B cell (primary cell): Measurements from ENCODE around the gene KIF13A. TPM values are rescaled to one million over a fixed set of nuclear protein-coding genes. Genes with fewer than 3 reads are reported as not detected.

ENCODE experiments used
- ATAC-seq: fragments of 200-7000 bp; cut with Tn5 transposase; one replicate; pipeline ENCODE4 v1.10.0; 2021; ENCODE audit warnings: low read depth, mild to moderate bottlenecking, moderate number of reproducible peaks, moderate library complexity
- CTCF ChIA-PET: fragments of 350-600 bp; sonication (Branson Sonifier 250); formaldehyde crosslinking; loops from one replicate; lab custom pipeline; 2021; ENCODE audit warnings: antibody characterized with exemption, inconsistent platforms; lab: Charles Lee
- POLR2A ChIA-PET: fragments of 350-600 bp; sonication (Branson Sonifier 250); formaldehyde crosslinking; loops from one replicate; lab custom pipeline; 2021; ENCODE audit warnings: antibody characterized with exemption; lab: Charles Lee
- DNase-seq: peaks from one replicate; pipeline ENCODE4 v3.0.0; 2013
- H2AFZ ChIP-seq: 2 replicates; pipeline ENCODE4 v1.6.1; 2012; ENCODE audit warnings: mild to moderate bottlenecking, low read depth, low read length; ENCODE audit not compliant: insufficient read depth, poor library complexity, severe bottlenecking
- H3K27ac ChIP-seq, 2 donors: 1 replicate in 1 of 2; 2 replicates in 1 of 2; pipeline ENCODE4 v1.5.1; 2012 to 2013; ENCODE audit warnings: low read length in 2 of 2, mild to moderate bottlenecking in 2 of 2, moderate library complexity in 1 of 2
- H3K27me3 ChIP-seq, 4 experiments: fragments of 200-600 bp in 1 of 4; sonication (generic) in 1 of 4; replicated peaks in 1 of 4; 1 replicate in 2 of 4; 2 replicates in 2 of 4; pipeline versions ENCODE4 v1.6.1 to v1.7.0; 2013 to 2016; ENCODE audit warnings: low read length in 3 of 4, mild to moderate bottlenecking in 2 of 4, mixed read lengths in 1 of 4, moderate library complexity in 1 of 4; ENCODE audit not compliant: insufficient read depth in 4 of 4, control insufficient read depth in 3 of 4; ENCODE audit errors: control extremely low read depth in 1 of 4
- H3K36me3 ChIP-seq, 2 experiments: replicated peaks in 1 of 2; 1 replicate in 1 of 2; 2 replicates in 1 of 2; pipeline versions ENCODE4 v1.6.1 to v1.7.1; 2013; ENCODE audit warnings: low read length in 1 of 2; ENCODE audit not compliant: insufficient read depth in 2 of 2, control insufficient read depth in 1 of 2; ENCODE audit errors: control extremely low read depth in 1 of 2, extremely low read depth in 1 of 2
- H3K4me1 ChIP-seq, 2 donors: fragments of 200-600 bp in 1 of 2; sonication (generic) in 1 of 2; 1 replicate in 1 of 2; 2 replicates in 1 of 2; pipeline versions ENCODE4 v1.5.1 to v1.6.1; 2013 to 2017; ENCODE audit warnings: low read length in 2 of 2; ENCODE audit not compliant: control insufficient read depth in 2 of 2, insufficient read depth in 2 of 2
- H3K4me2 ChIP-seq: replicated peaks from 2 replicates; pipeline ENCODE3; 2012; ENCODE audit warnings: mild to moderate bottlenecking, low read depth, low read length; ENCODE audit not compliant: poor library complexity, severe bottlenecking
- H3K4me3 ChIP-seq, 5 experiments: fragments of 200-600 bp in 1 of 5; sonication (generic) in 1 of 5; 1 replicate in 3 of 5; 2 replicates in 2 of 5; pipeline versions ENCODE4 v1.5.1 to v1.7.0; 2011 to 2016; ENCODE audit warnings: low read length in 4 of 5, mild to moderate bottlenecking in 4 of 5, low read depth in 2 of 5, control low read depth in 1 of 5, moderate library complexity in 1 of 5; ENCODE audit not compliant: insufficient read depth in 1 of 5; ENCODE audit errors: control extremely low read depth in 1 of 5, extremely low read depth in 1 of 5
- H3K79me2 ChIP-seq: fragments of 200-600 bp; sonication (generic); one replicate; pipeline ENCODE4 v1.6.0; 2016; ENCODE audit warnings: low read length; ENCODE audit not compliant: control insufficient read depth, insufficient read depth
- H3K9ac ChIP-seq: fragments of 200-600 bp; sonication (generic); 2 replicates; pipeline ENCODE4 v1.6.1; 2017; ENCODE audit warnings: mild to moderate bottlenecking, low read length, moderate library complexity
- H3K9me3 ChIP-seq, 3 donors: one replicate each; pipeline versions ENCODE4 v1.6.1 to v1.7.1; 2013; ENCODE audit warnings: low read length in 2 of 3; ENCODE audit not compliant: control insufficient read depth in 2 of 3, insufficient read depth in 1 of 3; ENCODE audit errors: control extremely low read depth in 1 of 3
- H4K20me1 ChIP-seq: 2 replicates; pipeline ENCODE4 v1.6.0; 2012; ENCODE audit warnings: mild to moderate bottlenecking, low read length; ENCODE audit not compliant: insufficient read depth, control insufficient read depth, poor library complexity, severe bottlenecking
- H3K27ac Mint-ChIP-seq: one replicate; pipeline ENCODE4 v1.8.0; 2021; ENCODE audit warnings: mixed read lengths
- H3K27me3 Mint-ChIP-seq: one replicate; pipeline ENCODE4 v1.8.0; 2021; ENCODE audit warnings: mixed read lengths
- H3K4me1 Mint-ChIP-seq: one replicate; pipeline ENCODE4 v1.8.0; 2021; ENCODE audit warnings: mixed read lengths
- H3K4me3 Mint-ChIP-seq: one replicate; pipeline ENCODE4 v1.8.0; 2021; ENCODE audit warnings: mixed read lengths
- H3K9me3 Mint-ChIP-seq: one replicate; pipeline ENCODE4 v1.8.0; 2022; ENCODE audit warnings: mixed read lengths; ENCODE audit not compliant: insufficient read depth
- CTCF ChIP-seq: fragments of 200-600 bp; IDR thresholded peaks from one replicate; pipeline ENCODE4 v1.8.0; 2022; ENCODE audit warnings: antibody characterized with exemption, mild to moderate bottlenecking
- EZH2 ChIP-seq: IDR thresholded peaks from 2 replicates; pipeline ENCODE4 v1.6.1; 2012; ENCODE audit warnings: borderline replicate concordance, low read depth, mild to moderate bottlenecking, moderate library complexity, low read length; ENCODE audit not compliant: insufficient read depth, poor library complexity, severe bottlenecking
- WGBS: methylation state at CpG from one replicate; pipeline ENCODE4 v1.1.5; 2013; ENCODE audit warnings: missing lambda C conversion rate; ENCODE audit not compliant: insufficient coverage; 5-methylcytosine and 5-hydroxymethylcytosine counted together
- intact Hi-C: fragments of 100-400 bp; cut with micrococcal nuclease; formaldehyde crosslinking; loops from one replicate; pipeline ENCODE4 v1.10.0; 2022
- polyA plus RNA-seq: library from polyadenylated mRNA; depleted of rRNA; stranded (reverse); fragments of >200 nt; gene quantifications from 2 replicates; pipeline ENCODE4 v1.2.3, GENCODE V29; 2012
- total RNA-seq, 2 donors: library from RNA; stranded (reverse); fragments of 120-200 nt in 1 of 2; gene quantifications; 1 replicate in 1 of 2; 2 replicates in 1 of 2; pipeline versions ENCODE4 v1.2.3 to v1.2.4, GENCODE V29; 2013 to 2022

KIF13A gene
- total and polyA plus RNA-seq, 2 donors (not counting 1 experiment from before 2014, with no cell fraction given), result 2.1 to 23.4 TPM

GRCh38 chr6:17941318-17941717 is 46.1 kb downstream of the KIF13A start:
- Mint-ChIP-seq H3K27ac (no peak overlapping the region), H3K9me3 (no peaks in the 10 kb centered on the region), H3K4me1 (no peaks in the 10 kb centered on the region), H3K27me3 (no peaks in the 10 kb centered on the region), H3K4me3 (no peak overlapping the region)
- no peak for TF ChIP-seq EZH2
- no peak overlapping the region for H2AFZ ChIP-seq
- H3K4me2 ChIP-seq, result no peak overlapping the region
- WGBS, result 94% methylated on average over 2 of the region's 4 CpGs
- DNase-seq, result no peak
- intact Hi-C loops, result no loop called here
- no peak for ATAC-seq
- no peaks in the 10 kb centered on the region for H3K79me2 ChIP-seq
- no peak overlapping the region for H3K27ac ChIP-seq
- ChIA-PET CTCF (no interaction called here), POLR2A (no interaction called here)
- no peaks in the 10 kb centered on the region for H3K27me3 ChIP-seq
- H3K36me3 ChIP-seq, result no peaks in the 10 kb centered on the region
- H4K20me1 ChIP-seq, result no peaks in the 10 kb centered on the region
- no peak overlapping the region for H3K9ac ChIP-seq
- no peaks in the 10 kb centered on the region for H3K4me1 ChIP-seq
- no peak overlapping the region for H3K4me3 ChIP-seq
- H3K9me3 ChIP-seq, result no peaks in the 10 kb centered on the region

GRCh38 chr6:17940151-17940792 is 47.2 kb downstream of the KIF13A start:
- no peak overlapping the region for H3K27ac Mint-ChIP-seq
- no peaks in the 10 kb centered on the region for H3K36me3 ChIP-seq
- ATAC-seq (no peak), DNase-seq (no peak)
- no peak overlapping the region for H3K4me3 Mint-ChIP-seq
- H3K9me3 ChIP-seq, result no peaks in the 10 kb centered on the region
- H3K9ac ChIP-seq, result no peak overlapping the region
- H3K27ac ChIP-seq, result no peak overlapping the region
- no peaks in the 10 kb centered on the region for H3K79me2 ChIP-seq
- no peak overlapping the region for H2AFZ ChIP-seq
- H3K4me1 ChIP-seq, result no peaks in the 10 kb centered on the region
- no peak for TF ChIP-seq EZH2
- TF ChIP-seq CTCF, result no peak
- H3K4me1 Mint-ChIP-seq, result no peaks in the 10 kb centered on the region
- H3K27me3 Mint-ChIP-seq, result no peaks in the 10 kb centered on the region
- no peaks in the 10 kb centered on the region for H3K9me3 Mint-ChIP-seq
- H4K20me1 ChIP-seq, result no peaks in the 10 kb centered on the region
- no peaks in the 10 kb centered on the region for H3K27me3 ChIP-seq
- 100% methylated on average over 1 of the region's 6 CpGs for WGBS
- POLR2A ChIA-PET, result no interaction called here
- H3K4me3 ChIP-seq, result no peak overlapping the region
- intact Hi-C loops, result no loop called here
- CTCF ChIA-PET, result interaction anchor here (0.7 kb wide), 1 partner anchor 622 kb away, joined by 4 read pairs; no protein-coding TSS in a partner anchor
- H3K4me2 ChIP-seq, result no peak overlapping the region
